Measurements from ENCODE around the gene SHOX. TPM values are rescaled to one million over a fixed set of nuclear protein-coding genes. Genes with fewer than 3 reads are reported as not detected.
"Not testable (repeated sequence)": the region's sequence is repeated elsewhere in the genome, so short reads cannot be mapped to it uniquely, and the experiment has no call there.

The SHOX gene
- total and polyA plus RNA-seq, 2 experiments from 2014 or later: not detected

DNA sequence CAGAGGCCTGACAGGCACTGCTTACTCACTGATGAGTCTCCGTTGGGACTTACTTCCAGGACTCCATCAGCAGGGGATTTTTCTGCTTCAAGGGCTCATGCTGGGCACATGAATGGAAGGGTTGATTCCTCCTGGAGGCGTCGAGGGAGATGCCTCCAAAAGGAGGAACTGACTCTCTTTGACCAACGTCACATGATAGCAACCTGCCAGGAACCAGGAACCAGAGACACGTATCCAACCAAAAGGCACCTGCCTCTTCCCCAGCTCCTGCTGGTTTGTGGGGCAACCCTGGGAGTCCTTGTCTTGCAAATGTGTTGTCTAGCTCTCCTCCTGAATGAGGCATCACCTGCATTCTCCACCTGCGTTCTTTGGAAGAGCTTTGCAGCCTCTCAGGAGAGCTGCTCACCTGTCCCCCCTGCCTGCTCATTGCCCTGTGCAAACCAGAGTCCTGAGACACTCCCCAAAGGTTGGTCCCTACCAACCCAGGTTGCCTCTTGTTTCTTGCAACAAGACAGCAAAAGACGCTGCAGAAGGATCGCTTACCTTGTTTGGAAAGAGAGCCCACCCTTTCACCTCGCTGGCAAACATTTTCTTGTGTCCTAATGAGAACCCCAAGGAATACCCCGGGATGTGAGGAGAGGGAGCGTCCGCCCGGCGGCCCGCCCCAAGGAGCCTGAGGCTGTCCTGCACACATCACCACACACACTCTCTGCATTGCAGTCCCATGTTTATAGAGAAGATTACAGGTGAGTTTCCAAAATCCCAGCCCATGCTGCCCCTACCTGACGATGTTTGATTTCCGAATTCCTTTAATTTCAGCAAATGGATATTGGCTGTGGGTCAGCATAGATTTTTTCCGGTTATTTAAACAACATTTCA, 30.5 kb upstream of the SHOX start:
- no peaks in the 10 kb centered on the region for H4K20me1 ChIP-seq (ENCODE audit: insufficient read depth)
- no peaks in the 10 kb centered on the region for H3K27me3 ChIP-seq (replicated peaks; ENCODE audit: insufficient read depth)
- H3K4me3 ChIP-seq: no peak overlapping the region
- H3K9me2 ChIP-seq (ENCODE audit: insufficient read depth): no peaks in the 10 kb centered on the region
- H3K4me1 ChIP-seq (ENCODE audit: insufficient read depth): no peaks in the 10 kb centered on the region
- no peaks in the 10 kb centered on the region for H3F3A ChIP-seq (ENCODE audit: insufficient read depth)
- in situ Hi-C loops (cut with MboI): no loop called here
- WGBS, 2 experiments (ENCODE audit: low coverage in 1 of 2, low lambda C conversion rate in 2 of 2, missing lambda C conversion rate in 2 of 2): 18 to 23% methylated on average over 18 of the region's 18 CpGs
- no peaks in the 10 kb centered on the region for H3K9me3 ChIP-seq (ENCODE audit: low read depth)
- TF ChIP-seq EZH2phosphoT487 (IDR thresholded peaks at IDR 0.05; ENCODE audit: insufficient read depth, low read depth) (no peak), EZH2 (IDR thresholded peaks at IDR 0.05; ENCODE audit: insufficient read depth, poor library complexity, severe bottlenecking) (no peak)
- no peak for DNase-seq
- no peaks in the 10 kb centered on the region for H3K36me3 ChIP-seq (ENCODE audit: low read depth)
- no peak overlapping the region for H3K27ac ChIP-seq
- H3K4me2 ChIP-seq (ENCODE audit: unreplicated experiment): no peak overlapping the region
- no peak overlapping the region for H3K9ac ChIP-seq
- H3K79me2 ChIP-seq (ENCODE audit: insufficient read depth): no peaks in the 10 kb centered on the region
- H2AFZ ChIP-seq: no peak overlapping the region

GRCh38 chrX:603029-603428, 27.6 kb upstream of the SHOX start:
- H3K4me3 ChIP-seq; H3K9me3 ChIP-seq (ENCODE audit: low read depth); DNase-seq; H3K27me3 ChIP-seq (replicated peaks; ENCODE audit: insufficient read depth); H3K9ac ChIP-seq; H3K4me1 ChIP-seq (ENCODE audit: insufficient read depth); H3K36me3 ChIP-seq (ENCODE audit: low read depth); H3K79me2 ChIP-seq (ENCODE audit: insufficient read depth); H4K20me1 ChIP-seq (ENCODE audit: insufficient read depth); in situ Hi-C loops (cut with MboI); H3K27ac ChIP-seq; H3F3A ChIP-seq (ENCODE audit: insufficient read depth); H3K9me2 ChIP-seq (ENCODE audit: insufficient read depth); H2AFZ ChIP-seq; H3K4me2 ChIP-seq (ENCODE audit: unreplicated experiment): not testable (repeated sequence)
- WGBS, 2 experiments (ENCODE audit: low coverage in 1 of 2, low lambda C conversion rate in 2 of 2, missing lambda C conversion rate in 2 of 2): 37 to 47% methylated on average over 8 to 9 of the region's 9 CpGs

DNA sequence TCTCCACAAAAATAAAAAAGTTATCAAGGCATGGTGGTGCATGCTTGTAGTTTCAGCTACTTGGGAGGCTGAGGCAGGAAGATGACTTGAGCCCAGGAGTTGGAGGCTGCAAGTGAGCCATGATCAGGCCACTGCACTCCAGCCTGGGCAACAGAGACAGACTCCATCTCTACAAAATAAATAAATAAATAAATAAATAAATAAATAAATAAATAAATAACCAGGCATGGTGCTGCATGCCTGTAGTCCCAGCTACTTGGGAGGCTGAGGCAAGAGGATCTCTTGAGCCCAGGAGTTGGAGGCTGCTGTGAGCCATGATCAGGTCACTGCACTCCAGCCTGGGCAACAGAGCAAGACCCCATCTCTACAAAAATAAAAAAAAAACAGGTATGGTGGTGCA, 26.0 kb upstream of the SHOX start:
- H3K4me2 ChIP-seq (ENCODE audit: unreplicated experiment); H3K9ac ChIP-seq; H3K79me2 ChIP-seq (ENCODE audit: insufficient read depth); in situ Hi-C loops (cut with MboI); H2AFZ ChIP-seq; H3K4me3 ChIP-seq; H4K20me1 ChIP-seq (ENCODE audit: insufficient read depth); H3K9me2 ChIP-seq (ENCODE audit: insufficient read depth); H3K36me3 ChIP-seq (ENCODE audit: low read depth); DNase-seq; H3K27ac ChIP-seq; H3F3A ChIP-seq (ENCODE audit: insufficient read depth); H3K9me3 ChIP-seq (ENCODE audit: low read depth); H3K4me1 ChIP-seq (ENCODE audit: insufficient read depth); H3K27me3 ChIP-seq (replicated peaks; ENCODE audit: insufficient read depth): not testable (repeated sequence)

DNA sequence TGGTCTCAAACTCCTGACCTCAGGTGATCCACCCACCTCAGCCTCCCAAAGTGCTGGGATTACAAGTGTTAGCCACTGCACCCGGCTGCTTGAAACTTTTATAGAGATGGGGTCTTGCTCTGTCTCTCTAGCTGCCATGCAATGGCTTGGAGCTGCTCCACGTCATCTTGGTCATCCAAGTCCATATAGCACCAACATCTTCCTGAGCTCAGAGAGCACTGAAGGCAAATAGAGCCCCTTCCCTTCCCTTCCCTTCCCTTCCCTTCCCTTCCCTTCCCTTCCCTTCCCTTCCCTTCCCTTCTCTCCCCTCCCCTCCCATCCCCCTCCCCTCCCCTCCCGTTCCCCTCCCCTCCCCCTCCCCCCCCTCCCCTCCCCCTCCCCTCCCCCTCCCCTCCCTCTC, 22.5 kb upstream of the SHOX start:
- H3K9me3 ChIP-seq (ENCODE audit: low read depth); in situ Hi-C loops (cut with MboI): not testable (repeated sequence)
- 31 to 46% methylated on average over 2 of the region's 3 CpGs for WGBS, 2 experiments (ENCODE audit: low coverage in 1 of 2, low lambda C conversion rate in 2 of 2, missing lambda C conversion rate in 2 of 2)

GRCh38 chrX:614136-614535, 16.5 kb upstream of the SHOX start:
- Histone ChIP-seq H3K4me2 (ENCODE audit: unreplicated experiment) (no peak overlapping the region), H4K20me1 (ENCODE audit: insufficient read depth) (no peaks in the 10 kb centered on the region), H3F3A (ENCODE audit: insufficient read depth) (no peaks in the 10 kb centered on the region), H3K9ac (no peak overlapping the region), H3K36me3 (ENCODE audit: low read depth) (no peaks in the 10 kb centered on the region), H2AFZ (no peak overlapping the region), H3K79me2 (ENCODE audit: insufficient read depth) (no peaks in the 10 kb centered on the region), H3K9me3 (ENCODE audit: low read depth) (no peaks in the 10 kb centered on the region), H3K27ac (no peak overlapping the region), H3K4me3 (no peak overlapping the region), H3K4me1 (ENCODE audit: insufficient read depth) (no peaks in the 10 kb centered on the region), H3K27me3 (replicated peaks; ENCODE audit: insufficient read depth) (no peaks in the 10 kb centered on the region), H3K9me2 (ENCODE audit: insufficient read depth) (no peaks in the 10 kb centered on the region)
- no peak for TF ChIP-seq EZH2phosphoT487 (IDR thresholded peaks at IDR 0.05; ENCODE audit: insufficient read depth, low read depth)
- no peak for TF ChIP-seq EZH2 (IDR thresholded peaks at IDR 0.05; ENCODE audit: insufficient read depth, poor library complexity, severe bottlenecking)
- 27 to 28% methylated on average over 5 of the region's 5 CpGs for WGBS, 2 experiments (ENCODE audit: low coverage in 1 of 2, low lambda C conversion rate in 2 of 2, missing lambda C conversion rate in 2 of 2)
- DNase-seq: no peak
- in situ Hi-C loops (cut with MboI): no loop called here

More for the DNA sequence above, 22.5 kb upstream of the SHOX start:
- not testable (repeated sequence) for H3K27ac ChIP-seq; H3K79me2 ChIP-seq (ENCODE audit: insufficient read depth); H3K4me3 ChIP-seq; H3K9ac ChIP-seq; H3K4me2 ChIP-seq (ENCODE audit: unreplicated experiment); H3F3A ChIP-seq (ENCODE audit: insufficient read depth); H3K4me1 ChIP-seq (ENCODE audit: insufficient read depth); H3K27me3 ChIP-seq (replicated peaks; ENCODE audit: insufficient read depth); DNase-seq; H3K36me3 ChIP-seq (ENCODE audit: low read depth); H4K20me1 ChIP-seq (ENCODE audit: insufficient read depth); H2AFZ ChIP-seq; H3K9me2 ChIP-seq (ENCODE audit: insufficient read depth)
